NCI-H526 (cell line): ENCODE data around the gene DHX38.
A peak's percentile ranks its signal among the peaks of the same experiment; 100 is the strongest.

Experiments
- DNase-seq, 2 experiments: peaks; one replicate each; lab custom pipeline; 2025; lab: John Stamatoyannopoulos, UW

DHX38 gene

GRCh38 chr16:72084445-72084844 is 9.2 kb upstream of the DHX38 start:
- DNase-seq: no peak

- no peak for DNase-seq
Observed at GRCh38 chr16:72085002-72085401, 8.6 kb upstream of the DHX38 start.

- DNase-seq: no peak
Observed at GRCh38 chr16:72091217-72091616, 2.4 kb upstream of the DHX38 start.

- DNase-seq: peak; percentile 2 to 8
Observed at GRCh38 chr16:72092832-72093447, 707 bp upstream of the DHX38 start.

GRCh38 chr16:72094266-72094610 is 591 bp downstream of the DHX38 start:
- no peak for DNase-seq

- no peak for DNase-seq
Observed at GRCh38 chr16:72098936-72099335, 5.3 kb downstream of the DHX38 start.

- DNase-seq: peak; percentile 16 to 60
Observed at GRCh38 chr16:72099377-72099818, 5.8 kb downstream of the DHX38 start.

- DNase-seq: no peak
Observed at GRCh38 chr16:72101195-72101594, 7.5 kb downstream of the DHX38 start.

GRCh38 chr16:72104905-72105304 is 11.3 kb downstream of the DHX38 start:
- DNase-seq: no peak

GRCh38 chr16:72105978-72106377 is 12.3 kb downstream of the DHX38 start:
- no peak for DNase-seq

GRCh38 chr16:72107371-72107770 is 13.7 kb downstream of the DHX38 start:
- DNase-seq: no peak

GRCh38 chr16:72108353-72109102 is 14.9 kb downstream of the DHX38 start:
- DNase-seq: no peak

- DNase-seq: no peak
Observed at GRCh38 chr16:72109300-72109699, 15.7 kb downstream of the DHX38 start.

- DNase-seq: no peak
Observed at GRCh38 chr16:72109966-72110530, 16.4 kb downstream of the DHX38 start.

- no peak for DNase-seq
Observed at GRCh38 chr16:72110662-72111615, 17.3 kb downstream of the DHX38 start.

GRCh38 chr16:72111657-72112451 is 18.2 kb downstream of the DHX38 start:
- no peak for DNase-seq

- DNase-seq: no peak
Observed at GRCh38 chr16:72112452-72112792, 18.8 kb downstream of the DHX38 start.

- no peak for DNase-seq
Observed at GRCh38 chr16:72112906-72113615, 19.4 kb downstream of the DHX38 start.

GRCh38 chr16:72113616-72113945 is 19.9 kb downstream of the DHX38 start:
- DNase-seq: no peak

GRCh38 chr16:72120026-72120425 is 26.4 kb downstream of the DHX38 start:
- DNase-seq: no peak

- no peak for DNase-seq
Observed at GRCh38 chr16:72122308-72122707, 28.7 kb downstream of the DHX38 start.
